AG09309 (cell line): Measurements from ENCODE around the gene ZC3H12C.

Experiments
- DNase-seq: peaks from one replicate; pipeline ENCODE4 v3.0.0-alpha.2; 2010; ENCODE audit warnings: low read depth
- H3K4me3 ChIP-seq: 2 replicates; pipeline ENCODE4 v1.5.1; 2011; ENCODE audit warnings: mild to moderate bottlenecking, low read depth, low read length, moderate library complexity; ENCODE audit not compliant: control insufficient read depth
- TF ChIP-seq, protein P1 (sequence below): IDR thresholded peaks from 2 replicates; pipeline ENCODE4 v1.5.1; 2011; ENCODE audit warnings: mild to moderate bottlenecking, low read depth, low read length, inconsistent platforms; ENCODE audit not compliant: insufficient read depth, control insufficient read depth; ENCODE audit errors: missing control alignments

ZC3H12C gene

DNA sequence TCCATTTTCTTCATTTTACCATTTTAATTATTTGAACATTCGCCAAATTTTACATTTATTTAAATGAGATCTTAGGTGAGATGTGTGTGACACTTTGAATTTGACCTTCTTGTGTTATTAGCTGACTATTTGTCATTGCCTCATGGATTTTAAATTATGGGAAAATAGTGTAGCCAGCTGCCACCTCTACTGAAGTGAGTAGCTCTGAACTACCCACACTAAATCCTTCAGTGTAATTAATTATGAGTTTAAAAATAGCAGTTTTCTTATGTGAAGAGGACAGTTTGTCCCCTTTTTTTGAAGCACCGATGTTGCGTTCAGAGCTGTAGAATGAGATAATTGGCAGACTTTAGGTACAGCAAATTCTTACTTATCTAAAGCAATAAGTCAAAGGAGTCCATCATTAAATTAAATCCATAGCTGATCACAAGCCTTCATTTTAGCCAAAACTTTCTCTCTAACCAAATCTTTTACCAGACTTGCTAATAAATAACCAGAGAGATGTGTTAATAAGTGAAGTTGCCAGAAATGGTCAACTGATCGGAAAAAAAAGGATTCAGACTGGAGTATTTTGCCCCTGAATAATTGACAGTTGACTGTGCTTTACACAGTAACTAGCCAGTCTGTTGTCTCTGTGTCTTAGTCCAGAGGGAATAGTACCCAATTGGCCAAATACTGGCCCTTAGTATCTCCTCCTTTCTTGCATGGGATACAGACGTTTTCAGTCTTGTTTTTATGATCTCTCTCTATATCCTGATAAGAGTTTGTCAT, 75.0 kb downstream of the ZC3H12C start:
- no peak overlapping the region for H3K4me3 ChIP-seq
- TF ChIP-seq, protein P1, sequence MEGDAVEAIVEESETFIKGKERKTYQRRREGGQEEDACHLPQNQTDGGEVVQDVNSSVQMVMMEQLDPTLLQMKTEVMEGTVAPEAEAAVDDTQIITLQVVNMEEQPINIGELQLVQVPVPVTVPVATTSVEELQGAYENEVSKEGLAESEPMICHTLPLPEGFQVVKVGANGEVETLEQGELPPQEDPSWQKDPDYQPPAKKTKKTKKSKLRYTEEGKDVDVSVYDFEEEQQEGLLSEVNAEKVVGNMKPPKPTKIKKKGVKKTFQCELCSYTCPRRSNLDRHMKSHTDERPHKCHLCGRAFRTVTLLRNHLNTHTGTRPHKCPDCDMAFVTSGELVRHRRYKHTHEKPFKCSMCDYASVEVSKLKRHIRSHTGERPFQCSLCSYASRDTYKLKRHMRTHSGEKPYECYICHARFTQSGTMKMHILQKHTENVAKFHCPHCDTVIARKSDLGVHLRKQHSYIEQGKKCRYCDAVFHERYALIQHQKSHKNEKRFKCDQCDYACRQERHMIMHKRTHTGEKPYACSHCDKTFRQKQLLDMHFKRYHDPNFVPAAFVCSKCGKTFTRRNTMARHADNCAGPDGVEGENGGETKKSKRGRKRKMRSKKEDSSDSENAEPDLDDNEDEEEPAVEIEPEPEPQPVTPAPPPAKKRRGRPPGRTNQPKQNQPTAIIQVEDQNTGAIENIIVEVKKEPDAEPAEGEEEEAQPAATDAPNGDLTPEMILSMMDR: no peak
- DNase-seq: no peak

DNA sequence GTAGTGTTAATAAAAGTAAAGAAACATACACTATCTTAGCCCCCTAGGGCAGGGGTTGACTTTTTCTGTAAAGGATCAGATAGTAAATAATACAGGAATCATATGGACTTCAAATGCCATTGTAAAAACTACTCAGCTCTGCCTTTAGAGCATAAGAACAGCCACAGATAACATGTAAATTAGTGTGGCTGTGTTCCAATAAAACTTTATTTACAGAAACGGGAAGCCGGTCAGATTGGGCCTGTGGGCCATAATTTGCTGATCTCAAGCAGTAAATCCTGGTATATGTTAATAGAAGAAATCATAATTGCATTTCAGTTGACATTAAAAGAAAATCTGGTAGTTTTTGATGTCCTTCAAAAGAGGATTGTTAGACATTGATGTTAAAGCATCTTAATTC, 76.5 kb downstream of the ZC3H12C start:
- DNase-seq: no peak
- H3K4me3 ChIP-seq: no peak overlapping the region
- TF ChIP-seq, protein P1: no peak

DNA sequence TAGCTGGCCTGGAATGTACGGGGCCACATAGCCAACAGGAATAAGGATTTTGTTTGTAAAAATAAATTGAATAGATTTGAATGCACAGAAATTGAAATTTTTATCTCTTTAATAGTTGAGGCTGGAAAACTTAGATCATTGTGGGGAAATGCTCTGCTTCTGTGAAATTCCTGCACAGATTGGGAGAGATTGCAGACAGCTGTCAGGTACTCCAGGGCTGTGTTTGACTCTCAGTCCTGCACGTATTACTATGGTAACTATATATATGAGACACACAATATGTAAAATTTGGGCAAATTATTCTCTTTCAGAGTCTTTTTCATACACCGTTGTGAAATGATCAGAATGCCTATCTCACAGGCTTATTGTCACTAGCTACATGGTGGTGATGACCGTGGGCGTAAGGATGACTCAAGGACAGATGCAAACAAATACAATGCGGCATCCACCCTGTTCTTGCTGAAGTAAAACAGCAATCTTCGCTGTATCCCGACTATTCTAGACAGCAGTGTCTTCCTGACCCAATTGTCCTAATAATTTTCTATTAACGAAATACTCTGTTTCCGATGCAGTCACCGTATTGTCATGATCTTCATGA, 79.4 kb downstream of the ZC3H12C start:
- H3K4me3 ChIP-seq: no peak overlapping the region
- no peak for DNase-seq
- TF ChIP-seq, protein P1: no peak

DNA sequence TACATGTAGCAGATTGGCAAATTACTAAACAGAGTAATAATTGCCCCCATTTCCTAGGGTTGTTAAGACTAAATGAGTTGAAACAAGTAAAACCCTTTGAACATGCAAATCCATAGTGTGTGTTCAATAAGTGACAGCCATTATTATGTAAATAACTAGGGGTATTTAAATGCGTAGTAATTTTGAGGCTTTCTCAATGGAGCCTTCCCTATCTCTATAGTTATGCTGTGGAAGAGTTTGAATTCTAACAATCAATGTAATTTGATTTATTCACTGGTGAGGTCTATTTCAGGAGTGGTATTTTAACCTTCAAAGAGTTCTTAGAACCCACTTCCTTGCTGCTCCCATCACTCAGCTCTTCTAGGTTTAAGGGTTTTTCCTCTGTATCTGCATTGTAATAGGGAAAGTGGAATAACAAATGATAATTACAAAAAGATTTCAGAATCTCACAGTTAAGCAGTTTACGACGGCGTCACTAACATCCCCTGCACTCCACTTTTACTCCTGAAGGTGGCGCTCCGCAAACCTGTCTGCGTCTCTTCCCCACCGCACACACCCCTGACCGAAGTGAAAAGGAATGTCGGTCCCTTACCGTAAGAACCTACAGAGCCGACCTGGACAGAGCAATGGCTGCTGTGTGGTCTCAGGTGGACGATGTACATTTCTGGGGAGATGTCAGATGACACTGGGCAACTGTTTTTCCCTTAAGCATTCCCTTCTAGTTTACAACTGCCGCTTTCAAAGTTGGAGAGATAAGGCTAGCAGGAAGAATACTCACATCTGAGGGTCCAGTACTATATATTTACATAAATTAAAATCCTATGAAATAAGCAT, 80.8 kb downstream of the ZC3H12C start:
- H3K4me3 ChIP-seq: no peak overlapping the region
- TF ChIP-seq, protein P1: peak; percentile 68
- DNase-seq: no peak

DNA sequence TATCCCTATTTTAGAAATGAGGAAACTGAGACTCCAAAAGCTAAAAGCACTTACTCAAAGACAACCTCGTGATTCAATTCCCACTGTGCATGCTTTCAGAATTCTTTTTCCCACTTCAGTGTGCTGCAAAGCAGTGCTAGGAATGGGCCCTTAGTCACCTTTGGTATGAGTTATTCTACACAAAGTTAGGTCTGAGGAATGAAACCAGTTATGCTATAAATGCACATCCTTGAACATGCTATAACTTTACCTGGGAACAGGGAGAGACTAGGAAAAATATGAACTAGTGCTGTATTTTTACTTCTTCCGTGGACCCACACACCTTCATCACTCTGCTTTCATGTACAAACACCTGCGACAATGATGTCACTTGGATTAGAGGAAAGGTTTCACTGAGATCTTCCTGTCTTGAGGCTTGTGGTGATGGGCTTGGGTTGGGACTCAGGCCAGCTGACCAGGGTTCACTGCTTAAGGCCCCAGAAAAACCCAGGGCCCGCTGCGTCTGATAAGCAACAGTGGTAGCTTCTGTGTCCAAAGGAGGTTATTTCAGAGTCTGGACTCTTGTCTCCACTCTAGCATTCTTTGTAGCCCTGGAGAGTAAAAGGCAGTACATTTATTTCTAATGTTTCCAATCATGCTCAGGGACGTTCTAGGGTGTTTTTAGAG, 81.6 kb downstream of the ZC3H12C start:
- no peak overlapping the region for H3K4me3 ChIP-seq

More for the DNA sequence above, 81.6 kb downstream of the ZC3H12C start:
- DNase-seq: no peak
- TF ChIP-seq, protein P1: no peak
